GM19463 (cell line): ENCODE data around the gene P2RX4.
"Not testable (repeated sequence)": the region's sequence is repeated elsewhere in the genome, so short reads cannot be mapped to it uniquely, and the experiment has no call there.

Experiments used
- ATAC-seq: cut with Tn5 transposase; IDR thresholded peaks from one replicate; pipeline ENCODE4 v1.9.1; 2021; ENCODE audit warnings: mild to moderate bottlenecking, moderate library complexity; ENCODE audit not compliant: unreplicated experiment

Gene P2RX4

DNA sequence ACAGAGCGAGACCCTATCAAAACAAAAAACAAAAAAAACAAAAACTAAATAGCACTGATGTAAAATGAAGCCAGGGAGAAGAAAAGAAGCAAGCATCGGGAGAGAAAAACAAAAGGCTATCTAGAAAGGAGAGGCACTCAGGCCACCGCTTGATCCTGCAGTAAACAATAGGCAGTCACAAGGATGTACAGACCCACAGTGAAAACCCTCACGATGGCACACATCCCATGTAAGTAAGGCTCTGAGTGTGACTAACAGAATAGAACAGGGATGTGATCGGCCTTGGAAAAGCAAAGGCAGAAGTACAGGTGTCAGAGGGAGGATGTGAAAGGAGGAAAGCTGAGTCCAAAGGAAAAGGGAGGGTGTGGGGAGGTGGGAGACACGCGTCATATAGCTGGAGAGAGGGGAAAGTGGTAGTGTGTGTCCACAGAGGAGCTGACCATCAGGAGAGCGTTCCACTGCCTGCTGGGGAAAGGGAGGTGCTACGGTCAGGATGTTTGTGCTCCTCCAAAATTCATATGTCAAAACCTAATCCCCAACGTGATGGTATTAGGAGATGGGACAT lies 55.1 kb downstream of the P2RX4 start:
- no peak for ATAC-seq

- no peak for ATAC-seq
Observed at GRCh38 chr12:121267822-121268221, 57.9 kb downstream of the P2RX4 start.

DNA sequence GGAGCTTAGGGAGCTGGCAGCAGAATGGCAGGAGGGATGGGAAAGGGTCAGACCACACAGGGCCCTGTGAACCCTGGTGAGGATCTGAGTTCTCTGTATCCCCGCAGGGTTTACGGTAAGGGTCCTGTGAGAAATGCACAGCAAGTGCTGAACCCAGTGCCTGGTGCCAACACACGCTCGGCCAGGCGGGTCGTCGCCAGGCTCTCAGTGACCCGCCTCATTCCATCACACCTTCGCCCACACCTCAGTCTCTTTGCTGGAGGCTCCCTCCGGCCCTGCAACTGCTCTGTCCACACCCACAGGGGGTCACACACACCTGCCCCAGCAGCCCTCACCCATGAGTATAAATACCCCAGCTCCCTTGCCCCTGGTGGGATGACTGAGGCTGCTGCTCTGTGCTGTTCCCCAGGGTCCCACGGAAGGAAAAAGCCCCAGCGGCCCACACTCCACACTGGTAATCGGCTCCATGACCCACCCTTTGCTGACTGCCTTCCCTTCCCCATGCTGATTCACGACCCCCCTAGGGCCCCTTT lies 63.5 kb downstream of the P2RX4 start:
- no peak for ATAC-seq

GRCh38 chr12:121274036-121274763 lies 64.3 kb downstream of the P2RX4 start:
- ATAC-seq, result no peak

- ATAC-seq, result no peak
Observed at GRCh38 chr12:121277374-121277759, 67.4 kb downstream of the P2RX4 start.

DNA sequence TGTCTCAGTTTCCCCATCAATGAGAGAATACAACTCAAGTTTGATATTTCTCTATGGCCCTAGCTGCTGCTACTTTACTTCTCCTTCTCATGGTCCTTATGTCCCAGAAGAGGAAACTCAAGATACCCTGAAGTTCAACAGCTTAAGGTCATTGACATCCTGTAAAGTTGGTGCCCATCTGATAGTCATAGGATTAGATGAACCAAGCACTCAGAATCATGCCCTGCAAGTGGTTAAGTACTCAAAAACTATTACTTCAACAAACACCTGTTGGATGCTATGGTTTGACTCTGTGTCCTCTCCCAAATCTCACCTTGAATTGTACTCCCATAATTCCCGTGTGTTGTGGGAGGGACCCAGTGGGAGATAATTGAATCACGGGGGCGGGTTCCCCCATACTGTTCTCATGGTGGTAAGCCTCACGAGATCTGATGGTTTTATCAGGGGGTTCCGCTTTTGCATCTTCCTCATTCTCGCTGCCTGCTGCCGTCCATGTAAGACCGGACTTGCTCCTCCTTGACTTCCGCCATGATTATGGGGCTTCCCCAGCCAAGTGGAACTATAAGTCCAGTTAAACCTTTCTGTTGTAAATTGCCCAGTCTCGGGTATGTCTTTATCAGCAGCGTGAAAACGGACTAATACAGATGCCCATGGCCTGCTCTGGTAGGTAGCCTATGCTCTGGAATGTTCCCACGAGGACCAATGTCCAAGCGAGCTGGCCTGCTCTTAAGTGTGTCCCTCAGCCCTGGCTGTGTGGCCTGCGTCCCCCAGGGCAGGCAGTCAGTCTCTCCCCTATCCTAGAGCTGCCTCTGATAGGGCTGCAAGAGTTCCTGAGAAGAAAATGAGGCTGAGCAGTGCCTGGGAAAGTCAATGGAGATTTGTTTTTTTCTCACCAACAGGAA lies 68.5 kb downstream of the P2RX4 start:
- ATAC-seq, result no peak

- no peak for ATAC-seq
Observed at GRCh38 chr12:121279071-121279375, 69.1 kb downstream of the P2RX4 start.

DNA sequence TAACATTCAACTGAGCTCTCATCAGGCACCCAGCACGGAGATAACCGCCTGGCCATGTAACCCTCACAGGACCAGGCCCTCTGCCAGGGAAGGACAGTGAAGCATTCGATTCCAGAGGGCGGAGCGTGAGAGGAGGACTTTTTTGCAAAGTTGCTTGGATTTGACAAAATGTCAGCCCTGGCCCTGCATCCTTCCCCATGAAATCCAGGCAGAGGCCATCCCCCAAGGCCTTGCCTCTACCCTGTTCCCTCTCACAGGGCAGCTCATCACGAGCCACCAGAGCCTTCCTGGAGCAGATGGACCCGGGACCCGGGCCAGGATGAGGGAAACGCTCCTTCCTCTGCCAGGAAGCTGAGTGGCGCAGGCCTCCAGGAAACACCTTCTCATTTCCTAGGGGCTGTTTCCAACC lies 69.6 kb downstream of the P2RX4 start:
- no peak for ATAC-seq

GRCh38 chr12:121280531-121280930 lies 70.6 kb downstream of the P2RX4 start:
- ATAC-seq, result not testable (repeated sequence)

- ATAC-seq, result not testable (repeated sequence)
Observed at GRCh38 chr12:121281116-121281515, 71.2 kb downstream of the P2RX4 start.

GRCh38 chr12:121282072-121282742 lies 72.3 kb downstream of the P2RX4 start:
- ATAC-seq, result no peak

DNA sequence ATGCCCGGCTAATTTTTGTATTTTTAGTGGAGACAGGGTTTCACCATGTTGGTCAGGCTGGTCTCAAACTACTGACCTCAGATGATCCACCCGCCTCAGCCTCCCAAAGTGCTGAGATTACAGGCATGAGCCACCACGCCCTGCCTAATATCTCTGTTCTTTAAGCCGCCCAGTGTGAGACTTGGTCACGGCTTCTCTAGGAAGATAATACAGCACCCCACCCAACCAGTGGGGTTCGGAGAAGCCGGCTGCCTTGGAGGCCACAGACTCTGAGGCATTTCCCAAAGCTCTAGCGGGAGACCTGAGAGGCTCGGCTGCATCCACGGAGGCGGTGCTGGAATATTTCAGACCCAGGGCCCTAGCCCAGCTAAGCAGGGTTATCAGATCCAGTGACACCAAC lies 73.0 kb downstream of the P2RX4 start:
- not testable (repeated sequence) for ATAC-seq

DNA sequence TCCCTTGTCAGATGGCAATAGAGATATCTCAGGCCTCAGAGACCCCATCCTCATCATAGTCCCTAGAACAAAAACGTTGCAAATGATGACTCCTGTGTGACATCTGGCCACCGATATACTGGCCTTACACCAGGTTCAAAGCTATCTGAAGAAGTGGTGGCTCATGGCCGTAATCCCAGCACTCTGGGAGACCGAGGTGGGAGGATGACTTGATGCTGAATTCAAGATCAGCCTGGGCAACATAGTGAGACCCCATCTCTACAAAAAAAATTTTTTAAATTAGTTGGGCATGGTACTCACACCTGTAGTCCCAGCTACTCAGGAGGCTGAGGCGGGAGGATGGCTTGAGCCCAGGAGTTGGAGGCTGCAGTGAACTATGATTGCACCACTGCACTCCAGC lies 73.5 kb downstream of the P2RX4 start:
- ATAC-seq, result no peak
